Neural progenitor cell (in vitro differentiated cells): Measurements from ENCODE around the gene AGAP3. TPM values are rescaled to one million over a fixed set of nuclear protein-coding genes. Genes with fewer than 3 reads are reported as not detected.

Experiments used
- DNase-seq: peaks from one replicate; pipeline ENCODE4 v3.0.0-alpha.2; 2016; ENCODE audit warnings: low spot score
- H2AFZ ChIP-seq: fragments of 200-600 bp; sonication (generic); replicated peaks from 2 replicates; pipeline ENCODE4 v1.6.1; 2016; ENCODE audit warnings: antibody characterized with exemption
- H3F3A ChIP-seq: fragments of 200-600 bp; sonication (generic); 2 replicates; pipeline ENCODE4 v1.6.1; 2016; ENCODE audit warnings: antibody characterized with exemption, low read depth
- H3K27ac ChIP-seq: fragments of 200-600 bp; sonication (generic); 2 replicates; pipeline ENCODE4 v1.5.1; 2016; ENCODE audit warnings: mild to moderate bottlenecking
- H3K27me3 ChIP-seq: fragments of 200-600 bp; sonication (generic); 2 replicates; pipeline ENCODE4 v1.6.1; 2016; ENCODE audit warnings: mild to moderate bottlenecking, moderate library complexity
- H3K36me3 ChIP-seq: fragments of 200-600 bp; sonication (generic); 2 replicates; pipeline ENCODE4 v1.5.1; 2016
- H3K4me1 ChIP-seq: fragments of 200-600 bp; sonication (generic); 2 replicates; pipeline ENCODE4 v1.6.1; 2016; ENCODE audit warnings: mixed run types
- H3K4me2 ChIP-seq: fragments of 200-600 bp; sonication (generic); 2 replicates; pipeline ENCODE4 v1.6.1; 2016
- H3K4me3 ChIP-seq: fragments of 200-600 bp; sonication (generic); 2 replicates; pipeline ENCODE4 v1.5.1; 2016
- H3K79me2 ChIP-seq: fragments of 200-600 bp; sonication (generic); 2 replicates; pipeline ENCODE4 v1.6.1; 2016; ENCODE audit warnings: low read depth
- H3K9ac ChIP-seq: fragments of 200-600 bp; sonication (generic); 2 replicates; pipeline ENCODE4 v1.6.1; 2016
- H3K9me3 ChIP-seq: fragments of 200-600 bp; sonication (generic); 2 replicates; pipeline ENCODE4 v1.5.1; 2016; ENCODE audit warnings: low read depth
- H4K20me1 ChIP-seq: fragments of 200-600 bp; sonication (generic); 2 replicates; pipeline ENCODE4 v1.6.1; 2016; ENCODE audit warnings: low read depth
- H3K27ac Mint-ChIP-seq: 3 replicates; pipeline ENCODE4 v1.8.0; 2021; ENCODE audit warnings: mixed read lengths
- H3K27me3 Mint-ChIP-seq: 2 replicates; pipeline ENCODE4 v1.8.0; 2022; ENCODE audit warnings: low read depth, mild to moderate bottlenecking, inconsistent platforms, moderate library complexity, mixed read lengths; ENCODE audit not compliant: insufficient read depth
- H3K36me3 Mint-ChIP-seq: 3 replicates; pipeline ENCODE4 v1.8.0; 2021; ENCODE audit warnings: mixed read lengths
- H3K4me1 Mint-ChIP-seq: 3 replicates; pipeline ENCODE4 v1.8.0; 2021; ENCODE audit warnings: mixed read lengths
- H3K4me3 Mint-ChIP-seq: 3 replicates; pipeline ENCODE4 v1.8.0; 2021; ENCODE audit warnings: mild to moderate bottlenecking, moderate library complexity, mixed read lengths
- H3K9me3 Mint-ChIP-seq: 3 replicates; pipeline ENCODE4 v1.8.0; 2020; ENCODE audit warnings: mixed read lengths
- CTCF ChIP-seq: fragments of 200-600 bp; sonication (generic); IDR thresholded peaks from 2 replicates; pipeline ENCODE4 v1.5.1; 2017; ENCODE audit warnings: antibody characterized with exemption, mild to moderate bottlenecking
- EZH2 ChIP-seq: fragments of 200-600 bp; sonication (generic); IDR thresholded peaks from 2 replicates; pipeline ENCODE4 v1.6.1; 2017; ENCODE audit warnings: antibody characterized with exemption, mild to moderate bottlenecking, moderate library complexity
- EZH2phosphoT487 ChIP-seq: fragments of 200-600 bp; sonication (generic); IDR thresholded peaks from 2 replicates; pipeline ENCODE4 v1.6.1; 2017; ENCODE audit warnings: antibody characterized with exemption
- total RNA-seq: library from RNA; depleted of rRNA; stranded (reverse); fragments of >200 nt; gene quantifications from 2 replicates; pipeline ENCODE4 v1.2.3, GENCODE V29; 2015; ENCODE audit warnings: low replicate concordance

Gene AGAP3
- total RNA-seq, 1 donor from 2014 or later: 38.9 TPM

DNA sequence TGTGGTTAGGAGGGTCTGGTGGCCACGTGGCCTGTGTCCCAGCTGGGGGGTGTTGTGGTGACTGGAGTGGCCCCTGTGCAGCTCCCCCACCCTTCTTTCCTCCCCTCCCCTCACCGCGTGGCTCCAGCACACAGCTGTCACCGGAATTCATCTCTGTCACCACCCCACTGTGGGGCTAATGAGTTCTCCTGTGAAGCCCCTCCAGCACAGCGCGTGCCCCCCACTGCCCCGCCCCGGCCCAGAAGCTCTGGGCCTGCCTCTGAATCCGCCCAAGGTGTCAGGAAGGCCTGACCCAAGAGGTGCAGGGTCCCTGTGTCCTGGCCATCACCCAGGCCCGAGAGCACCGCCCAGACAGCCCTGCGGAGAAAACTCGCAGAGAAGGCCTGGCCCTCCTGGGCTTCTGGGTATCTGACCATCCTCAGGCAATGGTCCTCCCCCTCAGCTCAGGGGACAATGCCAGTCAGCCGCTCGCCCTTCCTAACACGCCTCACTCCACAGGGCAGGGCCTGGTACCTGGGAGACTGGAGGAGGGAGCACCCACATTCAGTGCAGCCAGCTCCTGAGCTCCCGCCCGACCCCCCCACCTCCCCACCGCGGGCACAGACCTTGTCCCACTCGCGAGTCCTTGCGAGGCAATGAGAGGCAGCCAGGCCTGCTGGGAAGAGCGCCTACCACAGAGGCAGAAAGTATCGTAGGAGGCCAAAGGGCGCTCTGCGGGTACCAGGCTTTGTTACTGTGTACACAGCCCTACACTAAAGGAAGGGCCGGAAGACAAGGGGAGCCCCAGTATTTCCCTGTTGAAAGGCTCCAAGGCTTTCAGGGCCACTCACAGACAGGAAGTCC, 43.1 kb downstream of the AGAP3 start:
- Mint-ChIP-seq H3K36me3 (peaks cover 17% of the 10 kb centered on the region), H3K9me3 (no peaks in the 10 kb centered on the region), H3K27me3 (peaks cover 16% of the 10 kb centered on the region), H3K4me1 (peaks cover 15% of the 10 kb centered on the region), H3K27ac (no peak overlapping the region), H3K4me3 (no peak overlapping the region)
- Histone ChIP-seq H3K27me3 (no peaks in the 10 kb centered on the region), H3K4me2 (no peak overlapping the region), H3K36me3 (no peaks in the 10 kb centered on the region), H3F3A (peaks cover 29% of the 10 kb centered on the region), H4K20me1 (peaks cover 40% of the 10 kb centered on the region), H3K27ac (no peak overlapping the region), H3K9ac (no peak overlapping the region), H3K9me3 (no peaks in the 10 kb centered on the region), H3K79me2 (no peaks in the 10 kb centered on the region), H3K4me1 (peaks cover 8% of the 10 kb centered on the region), H2AFZ (no peak overlapping the region), H3K4me3 (no peak overlapping the region)
- TF ChIP-seq CTCF (no peak), EZH2phosphoT487 (no peak)
- DNase-seq: no peak

DNA sequence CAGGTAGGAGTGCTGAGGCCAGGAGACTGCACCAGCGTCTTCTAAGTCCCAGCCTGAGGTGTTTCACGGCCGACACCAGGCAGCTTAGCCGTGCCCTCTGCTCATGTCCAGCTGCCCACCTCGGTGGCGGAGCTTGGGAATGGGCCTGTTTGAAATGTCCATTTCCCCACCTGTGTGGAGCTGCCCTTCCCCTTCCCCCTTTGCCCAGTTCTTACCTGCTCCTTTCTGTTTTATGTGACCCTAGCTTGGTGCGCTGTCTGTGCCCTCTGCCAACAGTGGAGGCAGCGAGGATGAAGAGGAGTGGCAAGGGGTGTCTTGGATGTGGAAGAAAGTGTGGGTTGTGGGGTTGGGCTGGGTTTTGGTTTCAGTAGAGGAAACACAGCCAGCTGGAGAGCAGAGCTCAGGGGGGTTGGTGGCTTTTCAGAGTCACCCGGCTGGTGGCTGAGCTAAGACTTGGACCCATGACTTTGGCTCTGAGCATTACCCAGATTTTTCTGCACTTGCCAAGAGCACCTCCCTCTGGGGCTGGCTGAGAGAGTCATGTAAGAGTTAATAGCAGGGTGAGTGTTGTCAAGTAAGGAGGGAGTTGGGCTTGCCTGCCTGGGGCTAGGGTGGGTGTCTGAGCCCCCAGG, 43.8 kb downstream of the AGAP3 start:
- H3K27ac Mint-ChIP-seq: no peak overlapping the region
- no peak overlapping the region for H3K4me3 Mint-ChIP-seq
- DNase-seq: no peak
- peaks cover 32% of the 10 kb centered on the region for H4K20me1 ChIP-seq
- peaks cover 21% of the 10 kb centered on the region for H3F3A ChIP-seq
- H3K9ac ChIP-seq: no peak overlapping the region
- H3K27me3 ChIP-seq: no peaks in the 10 kb centered on the region
- H3K4me1 Mint-ChIP-seq: peaks cover 8% of the 10 kb centered on the region
- H2AFZ ChIP-seq: no peak overlapping the region
- no peaks in the 10 kb centered on the region for H3K9me3 Mint-ChIP-seq
- no peaks in the 10 kb centered on the region for H3K79me2 ChIP-seq
- H3K4me1 ChIP-seq: peaks cover 8% of the 10 kb centered on the region
- TF ChIP-seq EZH2 (no peak), CTCF (no peak), EZH2phosphoT487 (no peak)
- H3K36me3 Mint-ChIP-seq: peaks cover 18% of the 10 kb centered on the region
- H3K4me3 ChIP-seq: no peak overlapping the region
- peaks cover 14% of the 10 kb centered on the region for H3K27me3 Mint-ChIP-seq
- H3K27ac ChIP-seq: no peak overlapping the region
- no peaks in the 10 kb centered on the region for H3K9me3 ChIP-seq
- no peak overlapping the region for H3K4me2 ChIP-seq
- no peaks in the 10 kb centered on the region for H3K36me3 ChIP-seq

- H3K4me3 ChIP-seq: no peak overlapping the region
- H3K4me2 ChIP-seq: no peak overlapping the region
- no peak overlapping the region for H2AFZ ChIP-seq
- H3K27ac Mint-ChIP-seq: no peak overlapping the region
- TF ChIP-seq EZH2: no peak
- TF ChIP-seq CTCF: no peak
- no peak for TF ChIP-seq EZH2phosphoT487
- no peak for DNase-seq
- H3K79me2 ChIP-seq: no peaks in the 10 kb centered on the region
- H3K9me3 ChIP-seq: no peaks in the 10 kb centered on the region
- H3K27me3 Mint-ChIP-seq: peaks cover 14% of the 10 kb centered on the region
- no peaks in the 10 kb centered on the region for H3K27me3 ChIP-seq
- H3K36me3 ChIP-seq: no peaks in the 10 kb centered on the region
- peaks cover 27% of the 10 kb centered on the region for H4K20me1 ChIP-seq
- H3K4me1 Mint-ChIP-seq: peaks cover 2% of the 10 kb centered on the region
- no peak overlapping the region for H3K9ac ChIP-seq
- no peak overlapping the region for H3K4me3 Mint-ChIP-seq
- H3F3A ChIP-seq: peaks cover 14% of the 10 kb centered on the region
- H3K4me1 ChIP-seq: peaks cover 8% of the 10 kb centered on the region
- no peaks in the 10 kb centered on the region for H3K9me3 Mint-ChIP-seq
- H3K27ac ChIP-seq: no peak overlapping the region
- H3K36me3 Mint-ChIP-seq: peaks cover 21% of the 10 kb centered on the region
These were observed 44.5 kb downstream of the AGAP3 start for GRCh38 chr7:151130741-151131157.
